Measurements from ENCODE around the gene PARD3B.

The PARD3B gene

DNA sequence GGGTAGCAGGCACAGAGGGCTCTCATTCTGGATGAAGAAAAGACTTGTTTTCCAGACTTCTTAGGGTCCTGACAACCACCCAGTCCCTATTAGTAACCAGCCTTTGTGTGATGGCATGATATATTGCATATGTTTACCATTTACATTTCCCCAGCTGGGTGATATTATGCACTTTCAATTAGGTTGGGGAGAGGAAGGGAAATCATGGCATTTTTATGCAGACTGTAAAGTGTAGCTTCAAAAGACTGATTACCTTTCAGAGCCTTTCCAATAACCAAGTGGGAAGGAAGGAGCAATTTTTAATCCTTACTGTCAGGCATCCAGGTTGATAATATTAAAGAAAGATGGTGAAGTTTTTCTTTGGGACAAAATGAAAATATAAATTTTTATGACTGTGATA is 896.2 kb downstream of the PARD3B start:
- no peak for DNase-seq

GRCh38 chr2:205448189-205448588 is 902.9 kb downstream of the PARD3B start:
- DNase-seq = no peak

DNA sequence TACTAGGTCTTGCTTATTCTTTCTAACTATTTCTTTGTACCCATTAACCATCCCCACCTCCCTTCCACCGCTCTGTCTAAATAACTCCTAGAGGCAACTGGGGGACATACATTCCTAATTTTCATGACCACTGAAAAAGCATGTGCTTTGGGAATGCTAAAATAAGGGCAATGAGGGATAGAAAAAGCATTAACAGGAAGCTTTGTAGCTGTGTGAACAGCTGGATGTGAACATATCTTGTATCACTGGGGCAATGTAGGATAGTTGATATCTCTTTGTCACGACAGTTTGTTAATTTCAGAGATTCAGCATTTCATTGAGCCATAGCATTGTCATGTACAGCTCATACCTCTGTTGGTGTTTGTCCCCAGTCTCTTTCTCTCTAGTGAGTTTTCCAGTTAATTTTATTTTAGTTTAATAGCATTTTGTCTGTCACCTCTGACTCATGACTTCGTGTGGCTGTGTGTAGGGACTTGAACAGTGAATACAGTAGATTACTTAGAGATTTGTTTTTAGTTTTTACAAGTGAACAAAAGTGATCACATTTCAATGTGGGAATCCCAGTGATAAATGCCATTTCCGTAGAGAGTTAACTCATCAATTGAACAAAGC is 906.7 kb downstream of the PARD3B start:
- DNase-seq = no peak

- DNase-seq = no peak
Measured at GRCh38 chr2:205453202-205453601, 907.9 kb downstream of the PARD3B start.

GRCh38 chr2:205456682-205457081 is 911.4 kb downstream of the PARD3B start:
- no peak for DNase-seq

- no peak for DNase-seq
Measured at GRCh38 chr2:205460217-205460616, 914.9 kb downstream of the PARD3B start.

- no peak for DNase-seq
Measured at GRCh38 chr2:205461169-205461568, 915.9 kb downstream of the PARD3B start.

DNA sequence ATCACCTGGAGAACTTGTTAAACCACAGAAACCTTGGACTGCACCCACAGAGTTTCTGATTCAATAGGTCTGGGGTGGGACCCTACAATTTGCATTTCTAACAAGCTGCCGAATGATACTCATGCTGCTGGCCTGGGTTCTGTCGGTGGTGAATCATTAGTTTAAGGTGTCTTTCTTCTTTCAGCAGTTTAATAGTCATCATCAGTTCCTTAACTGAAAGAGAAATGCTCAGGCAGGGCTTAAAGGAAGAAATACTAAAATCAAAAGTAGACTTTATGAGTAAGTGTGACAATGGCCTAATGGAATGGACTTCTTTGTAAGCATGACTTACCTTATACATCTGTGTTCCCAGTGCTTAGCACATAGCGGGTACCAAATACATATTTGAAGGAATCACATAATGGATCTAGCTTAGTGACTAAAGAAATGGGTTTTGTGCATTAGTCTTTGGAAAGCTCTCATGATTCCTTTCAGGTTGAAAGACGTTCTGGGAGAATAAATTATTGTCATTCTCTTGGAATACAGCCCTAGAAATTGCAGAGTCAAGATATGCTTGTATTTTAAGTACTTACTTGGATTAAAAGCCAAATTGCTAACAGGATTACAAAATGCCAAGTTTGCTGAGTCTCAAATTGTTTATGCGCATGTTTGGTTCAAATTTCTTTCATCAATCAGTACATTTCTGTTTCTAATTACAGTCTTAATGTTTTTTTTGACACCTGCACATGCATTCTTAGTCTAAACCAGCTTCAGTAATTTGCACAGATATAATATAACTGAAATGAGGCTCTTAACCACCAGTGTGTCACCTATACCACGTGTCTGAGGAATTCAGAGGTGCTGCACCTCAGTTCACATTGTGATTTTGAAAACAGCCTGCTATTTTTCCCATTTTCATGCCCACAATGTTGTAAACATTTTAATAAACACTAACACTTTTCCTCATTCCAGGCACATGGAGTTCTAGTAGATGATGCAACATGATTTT is 916.7 kb downstream of the PARD3B start:
- DNase-seq = no peak

DNA sequence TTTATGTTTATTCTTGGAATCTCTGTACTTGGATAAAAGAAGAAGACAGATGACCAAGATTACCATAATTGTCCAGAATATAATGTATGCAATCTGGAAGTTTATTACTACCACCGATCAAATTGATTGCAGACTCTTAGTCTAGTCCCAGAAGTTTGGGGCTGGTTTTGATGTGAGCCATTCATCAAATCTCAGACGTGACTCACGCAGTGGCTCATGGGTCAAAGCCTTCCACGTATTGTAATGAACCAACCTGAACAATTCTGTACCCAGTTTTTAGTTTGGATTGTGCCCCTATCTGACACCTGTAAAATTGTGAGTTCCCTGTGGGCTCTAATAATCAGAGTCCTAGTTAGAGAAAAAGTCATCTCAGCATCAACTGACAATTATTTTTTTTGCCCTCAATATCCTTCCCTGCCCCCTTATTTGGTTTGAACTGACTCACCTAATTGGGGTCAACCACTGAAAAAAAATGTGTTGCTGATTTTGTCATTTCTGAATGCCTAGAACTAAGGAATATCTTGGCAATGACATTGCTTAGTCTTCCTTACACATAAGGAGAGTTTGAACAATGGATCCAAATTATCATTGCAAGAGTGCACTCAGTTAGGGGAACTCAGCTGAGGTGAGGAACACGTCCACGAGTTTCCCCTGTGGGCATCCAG is 917.5 kb downstream of the PARD3B start:
- no peak for DNase-seq

DNA sequence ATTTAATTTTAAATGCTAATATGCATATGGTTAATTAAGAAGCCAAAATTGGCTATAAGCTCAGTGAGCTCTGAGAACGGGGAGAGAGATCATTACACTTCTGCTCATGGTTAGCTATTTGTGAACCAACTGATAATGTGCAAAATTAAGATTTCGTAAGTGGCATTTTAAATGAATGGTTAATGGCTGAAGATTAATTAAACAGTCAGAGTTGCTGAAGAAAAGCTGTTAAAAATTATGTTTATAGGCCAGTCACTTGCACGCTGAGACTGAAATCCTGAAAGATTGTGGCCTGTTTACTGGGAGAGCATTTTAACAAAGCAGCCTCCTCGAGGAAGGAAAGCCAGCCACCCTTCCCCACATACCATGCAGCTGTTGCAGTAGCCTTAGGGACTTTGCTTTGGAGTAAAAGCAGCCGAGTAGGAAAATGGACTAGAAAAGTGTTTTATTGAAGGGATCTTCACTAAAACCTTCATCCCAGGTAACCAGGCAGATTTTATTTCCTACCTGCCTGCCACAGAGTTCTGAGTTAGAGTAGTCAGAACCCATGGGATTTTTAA is 918.3 kb downstream of the PARD3B start:
- DNase-seq = no peak

- no peak for DNase-seq
Measured at GRCh38 chr2:205464681-205465080, 919.4 kb downstream of the PARD3B start.

DNA sequence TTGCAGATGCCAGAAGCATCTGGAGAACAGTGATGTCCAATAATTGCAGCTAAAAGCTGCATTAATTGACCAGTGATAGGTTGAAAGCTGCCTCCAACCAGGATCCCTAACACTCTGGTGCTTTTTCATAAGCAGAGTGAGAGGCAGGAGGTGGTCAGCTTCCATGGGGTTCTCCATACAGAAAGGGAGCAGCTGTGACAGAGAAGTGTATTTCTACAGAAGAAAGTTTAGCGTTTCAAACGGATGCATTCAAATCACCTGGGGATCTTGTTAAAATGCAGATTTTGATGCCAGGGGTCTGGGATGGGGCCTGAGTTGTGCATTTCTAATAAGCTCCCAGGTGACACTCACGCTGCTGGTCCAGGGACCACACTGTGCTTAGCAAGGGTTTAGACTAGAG is 920.5 kb downstream of the PARD3B start:
- no peak for DNase-seq

GRCh38 chr2:205471776-205472175 is 926.5 kb downstream of the PARD3B start:
- DNase-seq = no peak

DNA sequence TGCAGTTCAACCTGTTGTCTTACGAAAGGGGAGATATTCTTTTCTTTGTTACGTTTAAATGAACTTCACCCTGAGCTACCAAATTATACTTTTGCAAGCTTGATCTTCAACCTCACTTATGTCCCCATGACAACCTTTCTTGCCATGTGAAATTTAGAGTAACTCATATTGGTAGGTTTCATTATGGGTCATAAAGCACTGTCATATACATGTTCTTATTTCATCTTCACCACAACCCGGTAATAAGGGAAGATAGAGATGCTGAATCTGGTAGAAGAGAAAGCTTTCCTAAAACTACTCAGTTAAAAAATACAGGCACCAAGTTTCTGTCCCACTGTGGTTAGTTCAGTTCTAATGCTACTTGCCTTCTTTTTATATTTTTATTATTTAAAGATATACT is 928.5 kb downstream of the PARD3B start:
- DNase-seq = no peak

DNA sequence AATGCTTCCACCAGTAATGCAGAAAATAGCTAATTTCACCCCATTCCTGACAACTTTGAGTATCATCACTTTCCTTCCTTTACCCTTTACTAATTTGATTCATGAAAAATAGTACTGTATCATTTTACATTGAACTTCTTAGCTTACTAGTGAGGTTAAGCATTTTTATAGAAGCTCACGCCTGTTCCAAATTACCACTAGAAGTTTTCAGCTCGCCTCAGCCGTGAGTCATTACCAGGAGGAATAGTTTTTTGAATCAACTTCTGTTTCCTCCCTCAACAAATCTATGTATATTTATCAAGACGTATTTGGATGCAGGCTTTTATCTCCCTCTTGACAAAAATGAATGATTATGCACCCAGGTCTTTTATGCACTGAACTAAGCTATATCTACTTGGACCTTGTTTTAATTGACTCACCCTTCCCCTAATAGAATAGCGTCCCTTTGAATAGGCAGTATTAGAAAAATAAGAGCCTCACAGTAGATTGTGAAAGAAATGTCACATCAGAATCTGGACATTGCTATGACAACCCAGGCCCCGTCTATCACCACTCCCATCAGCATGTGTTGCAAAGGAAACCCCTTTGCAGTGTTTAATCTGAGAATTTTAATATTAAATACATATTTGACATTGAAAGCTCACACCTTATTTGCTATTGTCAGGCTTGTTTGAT is 929.6 kb downstream of the PARD3B start:
- DNase-seq = no peak

DNA sequence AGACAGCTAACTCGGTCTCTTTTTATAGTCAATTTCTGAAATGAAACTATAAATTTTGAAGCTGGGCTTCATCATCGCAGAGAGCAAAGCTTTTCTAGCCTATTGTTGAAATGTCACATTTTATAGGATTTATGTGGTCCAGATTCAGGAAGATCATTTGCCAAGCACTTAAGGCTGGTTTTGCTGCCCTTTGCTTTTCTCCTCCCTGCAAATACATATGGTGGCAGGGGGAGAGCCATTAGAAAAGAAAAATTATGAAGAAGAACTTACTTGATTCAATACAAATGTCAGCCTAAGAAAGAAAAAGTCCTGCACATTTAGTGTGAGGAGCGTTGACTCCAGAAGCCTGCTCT is 930.1 kb downstream of the PARD3B start:
- no peak for DNase-seq

GRCh38 chr2:205477016-205477705 is 931.9 kb downstream of the PARD3B start:
- DNase-seq = no peak

- DNase-seq = no peak
Measured at GRCh38 chr2:205481861-205482260, 936.6 kb downstream of the PARD3B start.

- DNase-seq = no peak
Measured at GRCh38 chr2:205482399-205483081, 937.3 kb downstream of the PARD3B start.

- DNase-seq = no peak
Measured at GRCh38 chr2:205483095-205483494, 937.8 kb downstream of the PARD3B start.

DNA sequence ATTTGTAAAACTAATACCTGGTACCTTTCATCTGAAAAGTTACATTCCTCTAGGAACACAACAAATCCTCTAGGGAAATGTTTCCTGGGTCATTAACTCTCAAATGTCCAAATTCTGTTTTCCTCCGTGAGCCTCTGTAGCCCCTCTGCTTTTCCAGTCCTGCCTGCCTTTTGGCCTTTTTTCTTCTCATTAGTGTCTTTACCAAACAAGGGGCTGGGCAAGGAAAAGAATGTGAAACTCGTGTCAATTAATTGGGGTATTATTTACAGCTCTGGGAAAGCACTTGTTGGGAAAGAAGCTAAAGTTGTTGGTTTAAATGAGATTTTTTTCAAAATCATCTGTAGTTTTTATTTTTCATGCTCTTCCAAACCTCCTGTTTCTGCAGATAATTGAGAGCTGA is 938.9 kb downstream of the PARD3B start:
- DNase-seq = no peak

DNA sequence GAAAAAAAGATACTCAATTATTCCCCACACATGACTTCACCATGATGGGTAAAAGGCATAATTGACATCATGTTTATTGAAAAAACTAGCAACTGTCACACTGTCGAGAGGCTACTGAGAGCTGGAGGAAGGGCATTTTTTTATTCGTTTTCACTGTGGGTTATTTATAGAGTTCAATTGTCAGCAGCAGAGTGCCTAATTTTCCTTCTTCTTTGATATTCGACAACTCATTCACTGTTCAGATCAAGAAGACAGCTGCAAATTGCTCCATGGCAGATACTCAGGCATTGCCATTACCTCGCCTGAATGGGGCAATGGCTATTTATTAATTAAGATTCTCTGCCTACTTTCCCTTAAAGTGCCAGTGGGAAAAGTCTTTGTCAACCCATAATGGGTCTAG is 939.5 kb downstream of the PARD3B start:
- DNase-seq = no peak

Measured in activated effector memory CD4-positive, alpha-beta T cell treated with Interleukin-2 at 50 U/mL for 16 hours (primary cell).